ENCODE measurements around the gene MARCO. TPM values are rescaled to one million over a fixed set of nuclear protein-coding genes. Genes with fewer than 3 reads are reported as not detected.

MARCO gene
- total RNA-seq, 1 experiment from 2014 or later: 0.43 TPM

GRCh38 chr2:118906186-118906585 is 35.8 kb upstream of the MARCO start:
- Histone ChIP-seq H3K4me3 (ENCODE audit: low read depth, low read length) (no peak overlapping the region), H3K4me1 (no peaks in the 10 kb centered on the region), H3K9me3 (peaks cover 6% of the 10 kb centered on the region), H3K27me3 (replicated peaks; ENCODE audit: control insufficient read depth, insufficient read depth, low read length) (no peaks in the 10 kb centered on the region), H3K36me3 (ENCODE audit: control insufficient read depth, insufficient read depth, low read length) (no peaks in the 10 kb centered on the region)
- intact Hi-C loops (cut with micrococcal nuclease; ENCODE audit: unreplicated experiment): no loop called here
- no TSS peak for BruUV-seq (replicated peaks)
- Mint-ChIP-seq H3K27ac (ENCODE audit: unreplicated experiment) (no peak overlapping the region), H3K9me3 (ENCODE audit: unreplicated experiment) (no peaks in the 10 kb centered on the region), H3K27me3 (ENCODE audit: insufficient read depth, unreplicated experiment) (no peaks in the 10 kb centered on the region), H3K36me3 (ENCODE audit: insufficient read depth, unreplicated experiment) (no peaks in the 10 kb centered on the region), H3K4me1 (ENCODE audit: low read depth, unreplicated experiment) (no peaks in the 10 kb centered on the region), H3K4me3 (ENCODE audit: unreplicated experiment) (no peak overlapping the region)
- no peak for DNase-seq
- no peak for TF ChIP-seq CTCF (IDR thresholded peaks at IDR 0.05; ENCODE audit: insufficient read depth in 1 of 2, low read depth in 1 of 2, low read length in 1 of 2, severe bottlenecking in 1 of 2, unreplicated experiment in 1 of 2)
- ChIA-PET CTCF (no interaction called here), POLR2A (no interaction called here)

DNA sequence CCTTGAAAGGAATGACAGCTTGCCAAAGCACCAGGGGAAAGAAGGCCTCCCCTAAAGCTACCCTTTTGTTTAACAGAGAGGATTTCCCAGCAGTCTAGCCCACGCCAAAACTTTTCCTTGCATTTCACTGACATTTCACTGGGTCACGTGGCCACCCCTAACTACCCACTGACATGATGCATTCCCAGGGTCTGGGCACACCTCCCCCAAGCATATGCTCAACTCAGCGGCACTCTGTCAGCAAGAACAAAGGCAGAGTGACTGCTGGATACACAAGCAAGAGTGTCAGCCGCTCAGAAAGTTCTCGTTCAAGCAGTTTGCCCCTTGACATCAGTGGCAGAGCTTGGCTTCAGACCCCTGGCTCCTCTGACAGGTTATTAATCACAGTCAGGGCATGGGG is 34.2 kb upstream of the MARCO start:
- Histone ChIP-seq H3K36me3 (ENCODE audit: control insufficient read depth, insufficient read depth, low read length) (no peaks in the 10 kb centered on the region), H3K9me3 (peaks cover 22% of the 10 kb centered on the region), H3K4me3 (ENCODE audit: low read depth, low read length) (no peak overlapping the region), H3K4me1 (peaks cover 6% of the 10 kb centered on the region), H3K27me3 (replicated peaks; ENCODE audit: control insufficient read depth, insufficient read depth, low read length) (no peaks in the 10 kb centered on the region)
- Mint-ChIP-seq H3K4me3 (ENCODE audit: unreplicated experiment) (no peak overlapping the region), H3K4me1 (ENCODE audit: low read depth, unreplicated experiment) (peaks cover 4% of the 10 kb centered on the region), H3K27me3 (ENCODE audit: insufficient read depth, unreplicated experiment) (no peaks in the 10 kb centered on the region), H3K36me3 (ENCODE audit: insufficient read depth, unreplicated experiment) (peaks cover 2% of the 10 kb centered on the region), H3K9me3 (ENCODE audit: unreplicated experiment) (no peaks in the 10 kb centered on the region), H3K27ac (ENCODE audit: unreplicated experiment) (no peak overlapping the region)
- POLR2A ChIA-PET: no interaction called here
- BruUV-seq (replicated peaks): no TSS peak
- TF ChIP-seq CTCF (IDR thresholded peaks at IDR 0.05; ENCODE audit: insufficient read depth in 1 of 2, low read depth in 1 of 2, low read length in 1 of 2, severe bottlenecking in 1 of 2, unreplicated experiment in 1 of 2): no peak
- intact Hi-C loops (cut with micrococcal nuclease; ENCODE audit: unreplicated experiment): no loop called here
- CTCF ChIA-PET: no interaction called here
- no peak for DNase-seq

GRCh38 chr2:118909191-118909590 is 32.8 kb upstream of the MARCO start:
- CTCF ChIA-PET: no interaction called here
- POLR2A ChIA-PET: no interaction called here

More at GRCh38 chr2:118909191-118909590, 32.8 kb upstream of the MARCO start:
- Mint-ChIP-seq H3K9me3 (ENCODE audit: unreplicated experiment) (no peaks in the 10 kb centered on the region), H3K36me3 (ENCODE audit: insufficient read depth, unreplicated experiment) (peaks cover 11% of the 10 kb centered on the region), H3K4me1 (ENCODE audit: low read depth, unreplicated experiment) (peaks cover 18% of the 10 kb centered on the region), H3K4me3 (ENCODE audit: unreplicated experiment) (no peak overlapping the region), H3K27me3 (ENCODE audit: insufficient read depth, unreplicated experiment) (no peaks in the 10 kb centered on the region), H3K27ac (ENCODE audit: unreplicated experiment) (no peak overlapping the region)
- BruUV-seq (replicated peaks): no TSS peak
- Histone ChIP-seq H3K27me3 (replicated peaks; ENCODE audit: control insufficient read depth, insufficient read depth, low read length) (no peaks in the 10 kb centered on the region), H3K9me3 (peaks cover 22% of the 10 kb centered on the region), H3K4me3 (ENCODE audit: low read depth, low read length) (no peak overlapping the region), H3K4me1 (peaks cover 18% of the 10 kb centered on the region), H3K36me3 (ENCODE audit: control insufficient read depth, insufficient read depth, low read length) (no peaks in the 10 kb centered on the region)
- intact Hi-C loops (cut with micrococcal nuclease; ENCODE audit: unreplicated experiment): no loop called here
- DNase-seq: no peak
- TF ChIP-seq CTCF (IDR thresholded peaks at IDR 0.05; ENCODE audit: insufficient read depth in 1 of 2, low read depth in 1 of 2, low read length in 1 of 2, severe bottlenecking in 1 of 2, unreplicated experiment in 1 of 2): no peak
